ENCODE measurements around the gene RPIA.

RPIA gene

GRCh38 chr2:88667219-88667618 lies 24.3 kb upstream of the RPIA start:
- TF ChIP-seq CTCF (IDR thresholded peaks at IDR 0.05; ENCODE audit: insufficient read depth, low read length, poor library complexity, severe bottlenecking), result no peak
- Histone ChIP-seq H3K36me3 (ENCODE audit: control insufficient read depth, insufficient read depth, low read length) (no peaks in the 10 kb centered on the region), H3K4me3 (replicated peaks; ENCODE audit: low read depth, low read length) (no peak overlapping the region), H3K27me3 (replicated peaks; ENCODE audit: control insufficient read depth, insufficient read depth, low read length) (no peaks in the 10 kb centered on the region)
- DNase-seq (ENCODE audit: extremely low read depth, insufficient read length), result no peak

- H3K36me3 ChIP-seq (ENCODE audit: control insufficient read depth, insufficient read depth, low read length), result no peaks in the 10 kb centered on the region
- no peak for TF ChIP-seq CTCF (IDR thresholded peaks at IDR 0.05; ENCODE audit: insufficient read depth, low read length, poor library complexity, severe bottlenecking)
- H3K4me3 ChIP-seq (replicated peaks; ENCODE audit: low read depth, low read length), result no peak overlapping the region
- no peak for DNase-seq (ENCODE audit: extremely low read depth, insufficient read length)
- H3K27me3 ChIP-seq (replicated peaks; ENCODE audit: control insufficient read depth, insufficient read depth, low read length), result no peaks in the 10 kb centered on the region
These were observed 22.6 kb upstream of the RPIA start for GRCh38 chr2:88668862-88669261.

GRCh38 chr2:88669482-88670214 lies 21.8 kb upstream of the RPIA start:
- peak; percentile 22 for DNase-seq (ENCODE audit: extremely low read depth, insufficient read length)
- peak; percentile 64 for TF ChIP-seq CTCF (IDR thresholded peaks at IDR 0.05; ENCODE audit: insufficient read depth, low read length, poor library complexity, severe bottlenecking)
- Histone ChIP-seq H3K4me3 (replicated peaks; ENCODE audit: low read depth, low read length) (no peak overlapping the region), H3K27me3 (replicated peaks; ENCODE audit: control insufficient read depth, insufficient read depth, low read length) (no peaks in the 10 kb centered on the region), H3K36me3 (ENCODE audit: control insufficient read depth, insufficient read depth, low read length) (no peaks in the 10 kb centered on the region)

GRCh38 chr2:88671786-88672427 lies 19.6 kb upstream of the RPIA start:
- TF ChIP-seq CTCF (IDR thresholded peaks at IDR 0.05; ENCODE audit: insufficient read depth, low read length, poor library complexity, severe bottlenecking), result peak; percentile 85
- Histone ChIP-seq H3K27me3 (replicated peaks; ENCODE audit: control insufficient read depth, insufficient read depth, low read length) (no peaks in the 10 kb centered on the region), H3K36me3 (ENCODE audit: control insufficient read depth, insufficient read depth, low read length) (no peaks in the 10 kb centered on the region), H3K4me3 (replicated peaks; ENCODE audit: low read depth, low read length) (no peak overlapping the region)
- peak; percentile 31 for DNase-seq (ENCODE audit: extremely low read depth, insufficient read length)

- no peak for DNase-seq (ENCODE audit: extremely low read depth, insufficient read length)
- Histone ChIP-seq H3K36me3 (ENCODE audit: control insufficient read depth, insufficient read depth, low read length) (no peaks in the 10 kb centered on the region), H3K4me3 (replicated peaks; ENCODE audit: low read depth, low read length) (no peak overlapping the region), H3K27me3 (replicated peaks; ENCODE audit: control insufficient read depth, insufficient read depth, low read length) (no peaks in the 10 kb centered on the region)
- TF ChIP-seq CTCF (IDR thresholded peaks at IDR 0.05; ENCODE audit: insufficient read depth, low read length, poor library complexity, severe bottlenecking), result no peak
These were observed 18.1 kb upstream of the RPIA start for GRCh38 chr2:88673363-88673762.
